ENCODE results near the gene ART1.

DNA sequence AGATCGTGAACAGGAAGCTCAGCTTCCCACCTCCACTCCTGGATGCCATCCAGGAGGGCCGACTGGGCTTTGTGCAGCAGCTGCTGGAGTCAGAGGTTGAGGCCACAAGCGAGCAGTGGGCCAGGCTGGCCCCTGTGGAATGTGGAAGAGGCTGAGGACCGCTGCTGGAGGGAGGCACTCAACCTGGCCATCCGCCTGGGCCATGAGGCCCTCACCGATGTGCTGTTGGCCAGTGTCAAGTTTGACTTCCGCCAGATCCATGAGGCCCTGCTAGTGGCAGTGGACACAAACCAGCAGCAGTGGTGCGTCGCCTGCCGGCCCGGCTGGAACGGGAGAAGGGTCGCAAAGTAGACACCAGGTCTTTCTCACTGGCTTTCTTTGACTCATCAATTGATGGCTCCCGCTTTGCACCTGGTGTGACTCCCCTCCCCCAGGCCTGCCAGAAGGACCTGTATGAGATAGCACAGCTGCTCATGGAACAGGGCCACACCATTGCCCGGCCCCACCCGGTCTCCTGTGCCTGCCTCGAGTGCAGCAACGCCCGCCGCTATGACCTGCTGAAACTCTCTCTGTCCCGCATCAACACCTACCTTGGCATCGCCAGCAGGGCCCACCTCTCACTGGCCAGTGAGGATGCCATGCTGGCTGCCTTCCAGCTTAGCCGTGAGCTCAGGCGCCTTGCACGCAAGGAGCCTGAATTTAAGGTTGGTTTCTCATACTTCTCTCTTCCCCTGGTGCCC, 28.0 kb upstream of the ART1 start:
- TF ChIP-seq, protein P1, sequence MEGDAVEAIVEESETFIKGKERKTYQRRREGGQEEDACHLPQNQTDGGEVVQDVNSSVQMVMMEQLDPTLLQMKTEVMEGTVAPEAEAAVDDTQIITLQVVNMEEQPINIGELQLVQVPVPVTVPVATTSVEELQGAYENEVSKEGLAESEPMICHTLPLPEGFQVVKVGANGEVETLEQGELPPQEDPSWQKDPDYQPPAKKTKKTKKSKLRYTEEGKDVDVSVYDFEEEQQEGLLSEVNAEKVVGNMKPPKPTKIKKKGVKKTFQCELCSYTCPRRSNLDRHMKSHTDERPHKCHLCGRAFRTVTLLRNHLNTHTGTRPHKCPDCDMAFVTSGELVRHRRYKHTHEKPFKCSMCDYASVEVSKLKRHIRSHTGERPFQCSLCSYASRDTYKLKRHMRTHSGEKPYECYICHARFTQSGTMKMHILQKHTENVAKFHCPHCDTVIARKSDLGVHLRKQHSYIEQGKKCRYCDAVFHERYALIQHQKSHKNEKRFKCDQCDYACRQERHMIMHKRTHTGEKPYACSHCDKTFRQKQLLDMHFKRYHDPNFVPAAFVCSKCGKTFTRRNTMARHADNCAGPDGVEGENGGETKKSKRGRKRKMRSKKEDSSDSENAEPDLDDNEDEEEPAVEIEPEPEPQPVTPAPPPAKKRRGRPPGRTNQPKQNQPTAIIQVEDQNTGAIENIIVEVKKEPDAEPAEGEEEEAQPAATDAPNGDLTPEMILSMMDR (IDR thresholded peaks at IDR 0.05), result no peak
- TF ChIP-seq EZH2 (IDR thresholded peaks at IDR 0.05; ENCODE audit: borderline replicate concordance, insufficient read depth, low read depth, low read length, poor library complexity, severe bottlenecking), result no peak

Measured in B cell (primary cell).